Measurements from ENCODE around the gene COL13A1.

Gene COL13A1

DNA sequence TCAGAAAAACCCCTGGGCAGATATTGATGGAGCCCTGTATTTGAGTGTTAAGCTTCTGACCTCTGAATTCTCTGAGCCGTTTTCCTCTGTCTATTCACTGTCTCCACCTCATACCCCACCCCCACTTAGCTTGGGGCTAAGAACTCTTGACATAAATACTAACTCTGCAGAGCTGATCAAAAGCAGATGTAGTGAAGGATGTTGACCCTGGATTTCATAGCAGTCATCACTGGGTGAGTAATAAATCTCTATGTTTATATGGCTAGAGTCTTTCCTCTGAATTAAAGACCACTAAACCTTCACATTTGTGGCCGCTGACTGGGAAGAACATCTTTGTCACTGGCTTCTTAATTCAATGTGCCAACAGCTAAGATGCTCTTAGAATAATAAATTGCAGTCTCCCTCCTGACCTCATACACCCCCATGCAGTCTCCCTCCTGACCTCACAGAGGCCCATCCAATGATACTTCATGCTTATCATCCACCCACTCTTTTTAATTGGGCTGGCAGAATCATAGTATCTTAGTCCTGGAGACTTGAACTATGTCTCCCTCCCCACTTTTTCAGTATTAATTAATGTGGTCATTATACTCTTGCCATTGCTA, 172.9 kb downstream of the COL13A1 start:
- no peak for DNase-seq

DNA sequence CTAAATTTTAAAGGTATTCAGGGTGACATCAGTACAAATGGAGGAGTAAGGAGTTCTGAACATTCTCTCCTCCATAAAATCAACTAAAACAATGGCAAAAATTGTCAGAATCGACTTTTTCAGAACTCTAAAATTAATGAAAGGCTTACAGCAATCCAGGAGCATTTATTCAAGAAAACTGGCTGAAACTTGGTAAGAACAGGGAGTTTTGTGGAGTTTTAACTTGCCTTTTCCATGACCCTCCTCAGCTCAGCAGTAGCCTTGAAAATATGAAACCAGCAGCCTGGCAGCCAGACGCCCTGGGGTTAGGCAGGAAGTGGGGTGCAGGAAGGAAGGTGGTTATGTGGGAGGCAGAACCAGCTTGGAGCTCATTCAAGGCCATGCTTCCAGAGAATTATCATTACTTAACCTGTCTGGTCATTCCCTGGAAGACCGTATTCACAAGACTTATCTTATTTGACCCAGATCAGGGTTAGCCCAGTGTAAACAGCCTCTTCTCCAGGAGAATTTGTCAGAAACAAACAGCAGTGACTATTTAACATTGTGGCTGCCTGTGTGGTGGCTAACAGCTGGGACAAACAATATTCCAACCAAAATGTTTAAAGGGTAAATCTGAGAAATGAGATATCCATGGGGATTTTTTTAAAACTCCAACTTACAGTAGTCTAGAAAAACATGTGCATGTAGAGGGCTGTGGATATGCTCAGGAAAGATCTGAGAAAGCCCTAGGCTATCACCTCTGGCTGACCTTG, 175.3 kb downstream of the COL13A1 start:
- DNase-seq = no peak

DNA sequence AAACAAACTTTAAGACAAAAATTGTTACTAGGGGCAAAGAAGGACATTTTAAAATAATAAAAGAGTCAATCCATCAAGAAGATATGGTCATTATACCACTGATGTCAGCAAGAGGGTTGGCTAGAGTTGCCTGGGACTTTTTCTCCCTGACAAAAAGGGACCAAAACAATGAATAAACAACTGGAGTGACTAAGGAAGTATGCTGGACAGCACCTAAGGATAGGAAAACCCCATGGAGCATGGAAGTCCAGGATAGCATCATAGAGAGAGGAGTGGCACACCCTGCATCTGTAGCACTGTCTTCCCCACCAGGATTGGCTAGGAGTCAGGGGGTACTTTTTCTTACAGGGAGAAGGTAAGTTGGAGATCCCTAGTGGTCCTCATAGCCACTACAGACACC, 177.5 kb downstream of the COL13A1 start:
- no peak for DNase-seq

DNA sequence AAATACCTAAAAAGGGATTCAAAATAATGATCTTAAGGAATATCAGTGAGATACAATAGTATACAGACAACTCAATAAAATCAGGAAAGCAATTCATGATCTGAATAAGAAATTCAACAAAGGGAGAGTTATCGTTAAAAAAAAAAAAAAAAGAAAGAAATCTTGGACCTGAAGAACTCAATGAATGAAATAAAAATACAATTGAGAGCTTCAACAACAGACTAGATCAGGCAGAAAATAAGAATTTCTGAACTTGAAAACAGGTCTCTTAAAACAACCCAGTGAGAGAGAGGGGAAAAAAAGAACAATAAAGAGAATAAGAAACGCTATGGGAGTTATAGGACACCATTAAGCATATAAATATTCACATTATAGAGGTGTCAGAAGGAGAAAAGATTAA, 179.0 kb downstream of the COL13A1 start:
- DNase-seq = no peak

DNA sequence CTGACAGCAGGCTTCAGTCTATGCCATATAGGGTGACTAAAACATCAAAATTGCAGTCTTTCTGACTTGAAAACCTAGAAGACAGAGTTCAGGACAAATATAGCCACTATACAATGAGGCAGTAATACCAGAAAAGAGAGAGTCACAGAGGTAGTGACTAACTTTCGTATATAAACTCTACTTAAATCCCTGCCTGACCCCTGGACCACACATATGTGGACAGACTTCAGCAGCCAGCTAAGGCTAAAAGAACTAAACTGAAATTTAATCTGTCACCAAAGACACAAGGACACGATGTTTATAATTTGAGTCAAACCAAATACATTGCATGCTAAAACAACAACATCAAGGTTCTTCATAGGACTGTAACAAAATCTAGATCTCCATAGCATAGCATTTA, 186.4 kb downstream of the COL13A1 start:
- no peak for DNase-seq

DNA sequence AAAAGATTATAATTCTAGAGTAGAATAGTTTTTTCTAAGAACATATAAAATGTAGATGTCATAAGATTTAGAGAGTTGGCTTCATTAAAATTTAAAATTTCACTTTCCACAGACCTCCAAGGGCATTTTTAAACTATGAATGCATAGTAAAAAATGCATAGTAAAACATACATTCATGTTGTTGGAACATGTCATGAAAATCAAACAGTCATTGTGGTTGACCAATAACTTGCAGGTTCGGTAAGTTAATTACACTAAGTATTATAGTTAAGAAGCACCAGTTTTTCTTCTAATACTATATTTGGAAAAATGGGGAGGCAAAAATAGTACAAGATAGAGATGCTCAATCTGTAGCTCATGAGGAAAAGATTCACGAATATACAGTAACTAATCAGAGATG, 189.4 kb downstream of the COL13A1 start:
- DNase-seq = no peak

DNA sequence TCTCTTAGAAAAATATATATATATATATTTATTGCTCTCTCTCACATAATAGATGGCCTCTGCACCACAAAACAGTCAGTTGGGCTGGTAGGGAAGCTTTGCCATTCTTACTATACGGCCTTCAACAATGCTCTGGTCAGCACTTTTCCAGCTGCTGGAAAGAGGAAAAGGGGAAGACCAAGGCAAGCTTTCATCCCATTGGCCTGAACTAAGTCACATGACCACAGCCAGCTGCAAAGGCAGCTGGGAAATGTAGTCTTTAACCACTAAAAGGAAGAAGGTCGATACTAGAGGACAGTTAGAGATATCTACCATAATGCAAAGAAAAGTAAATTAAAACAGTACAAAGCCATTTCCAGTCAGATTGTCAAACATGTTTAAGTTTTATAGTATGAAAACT, 192.6 kb downstream of the COL13A1 start:
- peak; percentile 3 for DNase-seq

DNA sequence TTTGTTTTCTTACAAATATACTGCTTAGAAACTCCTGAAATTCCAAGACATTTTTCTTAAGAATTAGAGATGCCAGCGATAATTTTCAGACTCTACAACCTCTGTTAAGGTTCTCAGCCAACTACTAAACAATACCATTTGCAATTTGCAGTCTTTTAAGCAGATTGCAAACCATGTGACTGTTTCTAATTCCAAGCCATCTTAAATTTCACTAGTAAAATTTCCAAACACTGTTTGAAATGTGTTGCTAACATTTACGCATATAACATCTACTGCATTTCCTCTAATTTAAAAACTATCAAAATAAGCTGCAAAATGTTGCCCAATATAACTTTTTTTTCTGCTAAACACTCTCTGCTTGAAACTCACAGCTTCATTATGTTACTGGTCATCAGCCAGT, 194.9 kb downstream of the COL13A1 start:
- DNase-seq = no peak

DNA sequence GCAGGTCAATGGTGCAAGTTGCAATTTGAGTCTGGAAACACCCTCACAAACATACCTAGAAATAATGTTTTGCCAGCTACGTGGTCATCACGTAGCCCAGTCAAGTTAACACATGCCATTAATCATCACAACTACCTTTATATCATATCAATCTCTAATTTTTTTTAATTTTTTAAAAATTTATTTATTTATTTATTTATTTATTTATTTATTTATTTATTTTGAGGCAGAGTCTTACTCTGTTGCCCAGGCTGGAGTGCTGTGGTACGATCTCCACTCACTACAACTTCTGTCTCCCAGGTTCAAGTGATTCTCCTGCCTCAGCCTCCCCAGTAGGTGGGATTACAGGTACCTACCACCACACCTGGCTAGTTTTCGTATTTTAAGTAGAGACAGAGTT, 198.6 kb downstream of the COL13A1 start:
- DNase-seq = no peak

DNA sequence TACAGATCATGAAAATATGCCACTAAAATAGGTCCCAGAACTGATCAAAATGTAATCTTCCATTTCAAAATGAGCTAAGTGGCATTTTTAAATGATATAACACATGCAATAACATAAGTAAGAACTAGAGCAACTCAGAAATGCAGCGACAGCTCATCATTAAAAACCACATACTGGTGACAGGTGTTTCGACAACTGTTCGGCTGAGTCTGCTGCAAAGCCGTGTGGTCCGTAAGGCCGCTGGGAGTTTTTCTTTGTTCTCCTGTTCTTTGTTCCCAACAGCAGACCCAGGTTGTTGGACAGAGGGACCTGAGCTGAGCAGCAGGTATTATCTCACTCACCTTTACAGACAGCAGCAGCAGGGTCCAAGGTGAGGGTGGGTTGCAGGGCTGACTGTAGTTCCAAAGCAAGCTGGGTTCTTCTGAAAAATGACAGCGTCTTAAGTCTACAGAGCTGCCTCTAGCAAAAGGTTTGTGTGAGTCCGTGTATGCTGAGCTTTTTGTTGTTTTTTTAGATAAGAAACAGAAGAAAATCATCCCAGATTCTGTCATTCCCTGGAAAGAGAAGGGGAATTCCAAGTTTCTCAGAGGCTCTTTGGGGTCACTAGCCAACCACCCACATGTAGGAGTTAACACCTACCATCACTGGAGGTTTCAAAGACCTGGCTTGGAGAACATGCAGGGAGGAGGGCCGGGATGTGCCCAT, 205.6 kb downstream of the COL13A1 start:
- no peak for DNase-seq

Measured in SIG-M5 (cell line).